ENCODE data around the gene ZNRD2.

The ZNRD2 gene

DNA sequence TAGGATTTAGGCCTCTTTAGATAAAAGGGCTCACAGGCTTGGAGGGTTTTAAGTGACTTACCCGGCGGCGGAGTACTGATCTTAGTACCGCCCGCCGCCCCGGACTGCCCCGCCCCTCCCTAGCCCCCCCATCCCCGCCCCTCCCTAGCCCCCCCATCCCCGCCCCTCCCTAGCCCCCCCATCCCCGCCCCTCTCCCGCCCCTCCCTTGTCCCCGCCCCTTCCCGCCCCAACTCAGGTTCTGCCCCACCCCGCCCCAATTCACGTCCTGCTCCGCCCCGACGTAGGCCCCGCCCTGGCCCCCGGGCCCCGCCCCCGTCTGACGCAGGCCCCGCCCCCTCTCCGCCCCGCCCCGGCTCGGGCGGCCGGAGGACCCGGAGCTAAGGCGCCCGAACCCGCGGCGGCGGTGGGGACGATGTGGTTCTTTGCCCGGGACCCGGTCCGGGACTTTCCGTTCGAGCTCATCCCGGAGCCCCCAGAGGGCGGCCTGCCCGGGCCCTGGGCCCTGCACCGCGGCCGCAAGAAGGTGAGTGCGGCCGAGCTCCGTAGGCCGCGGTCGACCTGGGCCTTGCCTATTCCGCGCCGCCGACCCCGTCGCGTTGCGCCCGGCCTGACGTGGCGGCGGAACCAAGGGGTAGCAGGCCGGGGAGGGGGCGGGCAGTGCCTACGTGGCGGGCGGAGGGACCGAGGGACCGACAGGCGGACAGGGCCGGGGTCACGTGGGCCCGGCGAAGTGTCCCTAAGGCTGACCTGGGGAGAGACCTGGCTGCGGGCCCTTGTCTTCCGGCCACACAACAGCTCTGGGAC, 45.3 kb upstream of the ZNRD2 start, which contains the start of gene SCYL1:
SCYL1 (plus strand) TSS at position 343 of the 805 bp plus-strand sequence; CDS start at position 414, 71 bp downstream.
- Histone ChIP-seq H3K9me3 (ENCODE audit: control extremely low read depth in 1 of 5, control insufficient read depth in 4 of 5, insufficient read depth in 2 of 5, low read depth in 1 of 5, low read length in 4 of 5) (no peaks in the 10 kb centered on the region), H3K4me1 (ENCODE audit: control extremely low read depth in 1 of 4, control insufficient read depth in 4 of 4, insufficient read depth in 4 of 4, low read length in 3 of 4) (peaks cover 10 to 44% (median 38%) of the 10 kb centered on the region in 4 experiments), H3K4me3 (ENCODE audit: control insufficient read depth in 1 of 7, extremely low read depth in 1 of 7, insufficient read depth in 4 of 7, low read depth in 2 of 7, low read length in 6 of 7) (peak within 1 kb of the TSS; percentile 67 to 85 (median 77)), H3K27me3 (replicated peaks in 2 of 5; ENCODE audit: control insufficient read depth in 4 of 5, insufficient read depth in 5 of 5, low read length in 4 of 5) (no peaks in the 10 kb centered on the region), H3K36me3 (ENCODE audit: control insufficient read depth in 4 of 4, insufficient read depth in 4 of 4, low read length in 3 of 4) (peaks cover 2 to 25% (median 11%) of the 10 kb centered on the region in 4 experiments), H3K27ac (ENCODE audit: insufficient read depth in 1 of 2, low read depth in 1 of 2, low read length in 2 of 2, poor library complexity in 1 of 2, severe bottlenecking in 2 of 2) (peak within 1 kb of the TSS in 1 of 2 experiments; percentile 79)
- ChIA-PET CTCF (interaction anchor here (0.6 to 2.5 kb wide), 5 partner anchors 12 to 485 kb away, joined by 3 to 8 read pairs (median 5); no protein-coding TSS in a partner anchor), POLR2A (interaction anchor here (0.6 to 1.4 kb wide), 7 partner anchors 15 to 1253 kb away, joined by 3 to 10 read pairs (median 4); partner anchors contain the start of gene FAM89B)
- DNase-seq = peak in 2 of 3 donors; percentile 75 to 77
- WGBS (ENCODE audit: insufficient coverage) = 0% methylated on average over 52 of the region's 82 CpGs

DNA sequence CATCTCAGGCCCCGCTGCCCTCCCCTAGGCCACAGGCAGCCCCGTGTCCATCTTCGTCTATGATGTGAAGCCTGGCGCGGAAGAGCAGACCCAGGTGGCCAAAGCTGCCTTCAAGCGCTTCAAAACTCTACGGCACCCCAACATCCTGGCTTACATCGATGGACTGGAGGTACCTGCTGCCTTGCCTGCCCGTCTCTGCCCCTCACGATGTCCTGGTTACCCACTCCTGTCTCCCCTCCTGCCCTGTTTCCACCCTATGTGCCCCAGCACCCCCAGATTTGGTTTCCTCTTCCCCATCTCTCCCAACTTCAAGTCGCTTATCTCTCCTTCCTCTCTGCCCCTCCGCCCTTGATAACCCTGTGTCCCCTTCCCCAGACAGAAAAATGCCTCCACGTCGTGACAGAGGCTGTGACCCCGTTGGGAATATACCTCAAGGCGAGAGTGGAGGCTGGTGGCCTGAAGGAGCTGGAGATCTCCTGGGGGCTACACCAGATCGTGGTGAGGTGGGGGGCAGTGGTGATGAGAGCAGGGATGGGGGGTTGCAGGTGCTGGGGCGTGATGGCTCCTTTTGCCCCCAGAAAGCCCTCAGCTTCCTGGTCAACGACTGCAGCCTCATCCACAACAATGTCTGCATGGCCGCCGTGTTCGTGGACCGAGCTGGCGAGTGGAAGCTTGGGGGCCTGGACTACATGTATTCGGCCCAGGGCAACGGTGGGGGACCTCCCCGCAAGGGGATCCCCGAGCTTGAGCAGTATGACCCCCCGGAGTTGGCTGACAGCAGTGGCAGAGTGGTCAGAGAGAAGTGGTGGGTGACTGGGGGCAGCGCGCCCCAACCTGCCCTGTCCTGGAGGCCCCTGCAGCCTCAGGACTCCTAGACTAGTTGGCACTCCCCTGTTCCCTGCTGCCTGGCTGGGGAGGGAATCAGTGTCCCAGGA, 44.5 kb upstream of the ZNRD2 start:
- Histone ChIP-seq H3K36me3 (ENCODE audit: control insufficient read depth in 4 of 4, insufficient read depth in 4 of 4, low read length in 3 of 4) (peaks cover 2 to 33% (median 19%) of the 10 kb centered on the region in 4 experiments), H3K27ac (ENCODE audit: insufficient read depth in 1 of 2, low read depth in 1 of 2, low read length in 2 of 2, poor library complexity in 1 of 2, severe bottlenecking in 2 of 2) (peak overlapping the region in 1 of 2 experiments; percentile 79), H3K4me1 (ENCODE audit: control extremely low read depth in 1 of 4, control insufficient read depth in 4 of 4, insufficient read depth in 4 of 4, low read length in 3 of 4) (peaks cover 10 to 44% (median 38%) of the 10 kb centered on the region in 4 experiments), H3K9me3 (ENCODE audit: control extremely low read depth in 1 of 5, control insufficient read depth in 4 of 5, insufficient read depth in 2 of 5, low read depth in 1 of 5, low read length in 4 of 5) (no peaks in the 10 kb centered on the region), H3K4me3 (ENCODE audit: control insufficient read depth in 1 of 7, extremely low read depth in 1 of 7, insufficient read depth in 4 of 7, low read depth in 2 of 7, low read length in 6 of 7) (peak overlapping the region; percentile 67 to 85 (median 77)), H3K27me3 (replicated peaks in 2 of 5; ENCODE audit: control insufficient read depth in 4 of 5, insufficient read depth in 5 of 5, low read length in 4 of 5) (no peaks in the 10 kb centered on the region)
- ChIA-PET CTCF (interaction anchor here (1.0 to 2.5 kb wide), 8 partner anchors 12 to 68 kb away, joined by 3 to 8 read pairs (median 5); partner anchors contain the start of gene FAM89B), POLR2A (interaction anchor here (0.9 to 1.4 kb wide), 6 partner anchors 14 to 77 kb away, joined by 3 to 10 read pairs (median 4); partner anchors contain the start of gene FAM89B)
- peak in 1 of 3 donors; percentile 25 for DNase-seq
- 44% methylated on average over 19 of the region's 31 CpGs for WGBS (ENCODE audit: insufficient coverage)

GRCh38 chr11:65526744-65527143, 43.5 kb upstream of the ZNRD2 start:
- Histone ChIP-seq H3K27me3 (replicated peaks in 2 of 5; ENCODE audit: control insufficient read depth in 4 of 5, insufficient read depth in 5 of 5, low read length in 4 of 5) (no peaks in the 10 kb centered on the region), H3K4me1 (ENCODE audit: control extremely low read depth in 1 of 4, control insufficient read depth in 4 of 4, insufficient read depth in 4 of 4, low read length in 3 of 4) (peaks cover 10 to 42% (median 38%) of the 10 kb centered on the region in 4 experiments), H3K27ac (ENCODE audit: insufficient read depth in 1 of 2, low read depth in 1 of 2, low read length in 2 of 2, poor library complexity in 1 of 2, severe bottlenecking in 2 of 2) (no peak overlapping the region), H3K36me3 (ENCODE audit: control insufficient read depth in 4 of 4, insufficient read depth in 4 of 4, low read length in 3 of 4) (peaks cover 2 to 43% (median 28%) of the 10 kb centered on the region in 4 experiments), H3K4me3 (ENCODE audit: control insufficient read depth in 1 of 7, extremely low read depth in 1 of 7, insufficient read depth in 4 of 7, low read depth in 2 of 7, low read length in 6 of 7) (peak overlapping the region in 1 of 7 experiments; percentile 77), H3K9me3 (ENCODE audit: control extremely low read depth in 1 of 5, control insufficient read depth in 4 of 5, insufficient read depth in 2 of 5, low read depth in 1 of 5, low read length in 4 of 5) (no peaks in the 10 kb centered on the region)
- 96% methylated on average over 8 of the region's 8 CpGs for WGBS (ENCODE audit: insufficient coverage)
- no peak for DNase-seq
- ChIA-PET CTCF (interaction anchor here (1.0 to 2.5 kb wide), 6 partner anchors 14 to 67 kb away, joined by 3 to 8 read pairs (median 4); partner anchors contain the start of gene FAM89B), POLR2A (no interaction called here)

DNA sequence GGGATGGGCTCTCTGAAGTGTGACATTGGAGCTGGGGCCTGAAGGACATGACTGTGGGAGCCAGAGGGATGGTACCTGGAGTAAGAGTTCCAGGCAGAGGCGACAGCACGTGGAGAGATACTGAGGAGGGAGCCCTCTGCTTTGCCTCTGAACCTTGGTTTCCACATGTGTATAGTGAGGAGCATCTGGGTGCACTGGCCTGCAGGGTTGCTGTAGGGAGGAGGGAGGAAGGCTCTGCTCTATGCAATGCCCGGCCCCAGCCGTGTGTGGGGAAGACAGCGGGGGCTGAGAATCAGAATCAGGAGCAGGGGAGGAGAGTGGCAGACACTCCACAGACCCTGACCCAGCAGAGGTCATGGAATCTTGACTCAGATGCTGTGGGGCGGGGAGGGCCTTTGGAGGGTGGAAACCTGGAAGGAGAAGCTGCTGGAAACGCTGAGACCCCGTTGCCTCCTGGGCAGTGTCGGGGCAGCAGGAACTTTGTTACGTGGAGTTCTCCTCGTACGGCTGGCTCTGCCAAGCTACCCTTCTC, 41.4 kb upstream of the ZNRD2 start:
- 100% methylated on average over 4 of the region's 12 CpGs for WGBS (ENCODE audit: insufficient coverage)
- H3K27me3 ChIP-seq (replicated peaks in 2 of 5; ENCODE audit: control insufficient read depth in 4 of 5, insufficient read depth in 5 of 5, low read length in 4 of 5) = no peaks in the 10 kb centered on the region
- POLR2A ChIA-PET = no interaction called here
- H3K4me3 ChIP-seq (ENCODE audit: control insufficient read depth in 1 of 7, extremely low read depth in 1 of 7, insufficient read depth in 4 of 7, low read depth in 2 of 7, low read length in 6 of 7) = no peak overlapping the region
- CTCF ChIA-PET = interaction anchor here (0.9 to 21.8 kb wide), 4 partner anchors 12 to 65 kb away, joined by 3 to 262 read pairs (median 16); partner anchors contain the start of gene EHBP1L1
- DNase-seq = no peak
- no peaks in the 10 kb centered on the region for H3K9me3 ChIP-seq (ENCODE audit: control extremely low read depth in 1 of 5, control insufficient read depth in 4 of 5, insufficient read depth in 2 of 5, low read depth in 1 of 5, low read length in 4 of 5)
- H3K4me1 ChIP-seq (ENCODE audit: control extremely low read depth in 1 of 4, control insufficient read depth in 4 of 4, insufficient read depth in 4 of 4, low read length in 3 of 4) = peaks cover 4 to 20% (median 19%) of the 10 kb centered on the region in 4 experiments
- peaks cover 2 to 58% (median 40%) of the 10 kb centered on the region in 4 experiments for H3K36me3 ChIP-seq (ENCODE audit: control insufficient read depth in 4 of 4, insufficient read depth in 4 of 4, low read length in 3 of 4)
- no peak overlapping the region for H3K27ac ChIP-seq (ENCODE audit: insufficient read depth in 1 of 2, low read depth in 1 of 2, low read length in 2 of 2, poor library complexity in 1 of 2, severe bottlenecking in 2 of 2)

GRCh38 chr11:65529475-65530156, 40.7 kb upstream of the ZNRD2 start:
- no peak for DNase-seq
- Histone ChIP-seq H3K27ac (ENCODE audit: insufficient read depth in 1 of 2, low read depth in 1 of 2, low read length in 2 of 2, poor library complexity in 1 of 2, severe bottlenecking in 2 of 2) (no peak overlapping the region), H3K27me3 (replicated peaks in 2 of 5; ENCODE audit: control insufficient read depth in 4 of 5, insufficient read depth in 5 of 5, low read length in 4 of 5) (no peaks in the 10 kb centered on the region), H3K36me3 (ENCODE audit: control insufficient read depth in 4 of 4, insufficient read depth in 4 of 4, low read length in 3 of 4) (peaks cover 2 to 59% (median 40%) of the 10 kb centered on the region in 4 experiments), H3K9me3 (ENCODE audit: control extremely low read depth in 1 of 5, control insufficient read depth in 4 of 5, insufficient read depth in 2 of 5, low read depth in 1 of 5, low read length in 4 of 5) (no peaks in the 10 kb centered on the region), H3K4me1 (ENCODE audit: control extremely low read depth in 1 of 4, control insufficient read depth in 4 of 4, insufficient read depth in 4 of 4, low read length in 3 of 4) (peaks cover 0 to 13% (median 12%) of the 10 kb centered on the region in 4 experiments), H3K4me3 (ENCODE audit: control insufficient read depth in 1 of 7, extremely low read depth in 1 of 7, insufficient read depth in 4 of 7, low read depth in 2 of 7, low read length in 6 of 7) (no peak overlapping the region)
- ChIA-PET POLR2A (no interaction called here), CTCF (interaction anchor here (0.6 to 21.8 kb wide), 6 partner anchors 8 to 710 kb away, joined by 3 to 262 read pairs (median 5); partner anchors contain the start of gene EHBP1L1)
- WGBS (ENCODE audit: insufficient coverage) = 89% methylated on average over 3 of the region's 10 CpGs

DNA sequence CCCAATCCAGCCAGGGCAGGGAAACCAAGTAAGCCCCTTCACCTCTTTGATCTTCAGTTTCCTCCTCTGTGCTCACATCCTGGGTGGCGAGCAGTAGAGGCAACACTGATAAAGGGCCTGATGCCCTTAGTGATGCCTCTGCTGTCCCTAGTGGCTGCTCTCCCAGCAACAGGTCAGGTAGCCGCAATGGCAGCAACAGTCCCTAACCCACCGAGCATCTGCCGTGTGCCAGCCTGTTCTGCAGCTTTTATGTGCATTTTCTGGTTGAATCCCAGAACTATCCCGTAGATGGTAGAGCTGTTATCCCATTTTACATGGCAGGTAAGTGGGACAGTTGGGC, 40.1 kb upstream of the ZNRD2 start:
- WGBS (ENCODE audit: insufficient coverage) = 89% methylated on average over 3 of the region's 5 CpGs
- Histone ChIP-seq H3K4me3 (ENCODE audit: control insufficient read depth in 1 of 7, extremely low read depth in 1 of 7, insufficient read depth in 4 of 7, low read depth in 2 of 7, low read length in 6 of 7) (no peak overlapping the region), H3K27me3 (replicated peaks in 2 of 5; ENCODE audit: control insufficient read depth in 4 of 5, insufficient read depth in 5 of 5, low read length in 4 of 5) (no peaks in the 10 kb centered on the region), H3K4me1 (ENCODE audit: control extremely low read depth in 1 of 4, control insufficient read depth in 4 of 4, insufficient read depth in 4 of 4, low read length in 3 of 4) (peaks cover 0 to 13% (median 12%) of the 10 kb centered on the region in 4 experiments), H3K36me3 (ENCODE audit: control insufficient read depth in 4 of 4, insufficient read depth in 4 of 4, low read length in 3 of 4) (peaks cover 4 to 64% (median 43%) of the 10 kb centered on the region in 4 experiments), H3K9me3 (ENCODE audit: control extremely low read depth in 1 of 5, control insufficient read depth in 4 of 5, insufficient read depth in 2 of 5, low read depth in 1 of 5, low read length in 4 of 5) (no peaks in the 10 kb centered on the region), H3K27ac (ENCODE audit: insufficient read depth in 1 of 2, low read depth in 1 of 2, low read length in 2 of 2, poor library complexity in 1 of 2, severe bottlenecking in 2 of 2) (no peak overlapping the region)
- peak in 1 of 3 donors; percentile 26 for DNase-seq
- ChIA-PET CTCF (interaction anchor here (0.7 to 21.8 kb wide), 6 partner anchors 8 to 64 kb away, joined by 3 to 262 read pairs (median 6); partner anchors contain the start of gene EHBP1L1), POLR2A (no interaction called here)
